Activated CD4-positive, alpha-beta T cell treated with anti-CD3 and anti-CD28 coated beads, Interleukin-2, Interleukin-4, amounts not matched to agents 100 ng/mL and 50 ng/mL, durations not matched to agents 16 hours and 8 hours (primary cell): Measurements from ENCODE around the gene FZR1.
A peak's percentile ranks its signal among the peaks of the same experiment; 100 is the strongest.
"Not testable (repeated sequence)": the region's sequence is repeated elsewhere in the genome, so short reads cannot be mapped to it uniquely, and the experiment has no call there.

Source experiments
- DNase-seq: peaks from one replicate; pipeline ENCODE4 v3.0.0-alpha.2; 2020; ENCODE audit warnings: low spot score

The FZR1 gene

DNA sequence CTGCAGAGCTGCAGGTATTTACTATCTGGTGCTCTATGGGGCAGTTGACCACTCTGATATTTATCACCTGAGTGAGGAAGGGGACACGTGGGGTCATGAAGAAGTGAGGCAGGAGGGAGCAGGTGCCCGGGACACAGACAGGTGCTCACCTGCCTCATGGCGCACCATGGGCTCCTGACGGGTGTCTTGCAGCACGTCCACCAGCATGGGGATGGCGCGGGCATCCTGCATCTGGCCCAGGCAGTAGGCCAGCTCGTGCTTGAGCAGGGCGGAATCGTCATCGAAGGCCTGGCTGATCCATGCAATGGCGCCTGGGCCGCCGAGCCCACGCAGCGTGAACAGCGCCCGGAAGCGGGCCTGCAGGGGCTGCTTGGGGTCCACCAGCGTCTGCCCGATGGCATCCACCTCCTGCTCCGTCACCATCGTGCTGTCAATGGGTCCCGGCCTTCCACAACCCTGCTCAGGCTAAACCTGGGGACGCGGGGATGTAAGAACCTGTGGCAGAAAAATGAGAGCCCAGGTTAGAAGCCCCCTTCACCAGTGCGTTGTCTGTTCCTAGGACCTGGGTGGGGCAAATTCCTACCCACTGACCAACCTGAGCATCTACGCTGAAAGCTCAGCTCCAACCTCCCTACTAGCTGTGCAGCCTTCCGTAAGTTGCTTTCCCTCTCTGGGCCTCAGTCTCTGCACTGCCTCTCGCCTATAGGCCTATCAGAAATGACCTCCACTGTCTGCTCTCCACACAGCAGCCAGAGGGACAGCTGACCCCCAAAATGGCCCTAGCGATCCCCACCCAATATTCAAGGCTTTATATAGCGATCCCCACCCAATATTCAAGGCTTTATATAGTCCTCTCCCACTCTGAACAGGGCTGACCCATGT, 9.5 kb upstream of the FZR1 start:
- no peak for DNase-seq

DNA sequence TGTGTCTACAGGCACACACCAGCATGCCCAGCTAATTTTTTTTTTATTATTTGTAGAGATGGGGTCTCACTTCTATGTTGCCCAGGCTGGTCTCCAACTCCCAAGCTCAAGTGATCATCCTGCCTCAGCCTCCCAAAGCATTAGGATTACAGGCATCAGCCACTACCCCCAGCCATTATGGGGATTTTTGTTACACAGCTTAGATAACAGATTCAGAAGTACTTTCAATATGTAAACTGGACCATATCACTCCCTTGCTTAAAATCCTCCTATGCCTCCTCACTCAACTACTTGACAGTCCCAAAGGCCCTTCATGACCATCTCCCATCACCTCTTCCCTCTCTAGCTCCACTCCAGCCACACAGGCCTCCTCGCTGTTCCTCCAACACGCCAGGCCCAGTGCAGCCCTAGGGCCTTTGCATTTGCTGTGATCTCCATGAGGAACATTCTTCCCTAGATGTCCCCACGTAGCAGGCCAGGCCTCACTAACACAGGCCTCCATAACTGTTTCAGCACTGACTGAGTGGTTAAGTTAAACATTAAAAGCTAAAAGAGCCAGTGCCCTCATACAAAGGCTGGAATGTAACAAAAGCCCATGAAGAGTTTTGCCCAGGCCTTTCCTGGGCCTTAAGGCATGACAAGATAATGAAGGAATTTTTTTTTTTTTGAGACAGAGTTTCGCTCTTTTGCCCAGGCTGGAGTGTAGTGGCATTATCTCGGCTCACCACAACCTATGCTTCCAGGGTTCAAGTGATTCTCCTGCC, 8.2 kb upstream of the FZR1 start:
- no peak for DNase-seq

DNA sequence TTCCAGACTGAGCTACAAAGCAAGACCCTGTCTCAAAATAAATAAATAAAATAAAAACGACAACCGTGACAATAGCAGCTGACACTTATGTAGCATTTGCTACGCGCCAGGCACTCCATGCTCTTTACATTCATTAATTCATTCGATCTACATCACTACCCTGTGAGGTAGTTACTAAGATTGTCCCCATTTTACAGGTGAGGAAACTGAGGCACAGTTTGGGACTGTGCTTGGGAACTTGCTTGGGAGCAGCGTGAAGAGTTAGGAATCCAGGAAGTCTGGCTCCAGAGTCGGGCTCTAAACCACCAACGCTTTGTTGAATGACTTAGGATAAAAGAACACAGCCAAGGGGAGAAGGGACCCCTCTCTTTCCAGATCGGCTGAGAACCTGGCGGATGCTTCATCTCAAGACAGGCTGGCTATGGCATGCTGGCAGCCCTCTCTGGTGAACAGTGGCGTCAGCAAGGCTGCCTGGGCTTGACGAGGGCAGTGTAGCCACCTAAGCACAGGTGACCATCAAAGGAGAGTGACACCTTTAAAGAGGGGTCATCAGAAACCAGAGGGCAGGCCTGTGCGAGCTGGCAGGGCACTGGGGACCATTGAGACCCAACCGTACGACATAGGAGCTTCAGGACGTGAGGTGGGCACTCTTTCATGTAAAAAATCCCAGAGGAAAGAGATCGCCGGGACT, 6.2 kb upstream of the FZR1 start:
- DNase-seq: no peak

DNA sequence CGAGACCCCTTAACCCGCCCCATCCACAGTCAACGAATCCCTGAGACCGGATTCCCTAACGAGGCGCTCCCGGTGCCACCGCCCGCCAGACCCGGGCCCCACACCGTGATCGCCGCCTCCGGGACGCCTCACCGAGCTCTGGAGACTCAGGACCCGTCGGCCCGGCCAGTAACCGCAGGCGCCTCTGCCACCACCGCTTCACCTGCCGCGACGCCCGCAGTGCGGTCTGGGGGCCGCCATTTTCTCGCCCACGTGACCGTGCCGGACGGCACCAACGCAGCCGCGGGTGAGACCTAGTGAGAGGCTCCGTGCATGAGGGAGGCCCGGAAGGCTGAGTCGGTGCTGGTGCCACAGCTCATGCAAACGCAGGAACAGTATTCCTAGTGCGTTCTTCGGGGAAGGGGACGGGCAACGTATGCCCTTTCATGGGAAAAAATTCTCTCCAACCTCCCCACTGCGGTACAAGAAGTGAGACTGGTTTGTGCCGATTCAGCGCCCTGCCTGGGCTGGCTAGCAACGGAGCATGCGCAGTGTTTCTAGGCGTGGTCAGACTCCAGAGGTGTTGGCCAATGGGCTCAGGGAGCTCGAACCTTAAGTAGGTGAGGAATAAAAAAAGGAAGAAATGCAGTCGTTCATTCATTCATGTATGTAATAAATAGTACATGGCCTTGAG, 5.5 kb upstream of the FZR1 start, which contains the start of gene DOHH:
DOHH (minus strand) TSS at position 246 of the 673 bp plus-strand sequence. CDS start 3,860 bp downstream, outside the sequence.
- DNase-seq: peak; percentile 97

DNA sequence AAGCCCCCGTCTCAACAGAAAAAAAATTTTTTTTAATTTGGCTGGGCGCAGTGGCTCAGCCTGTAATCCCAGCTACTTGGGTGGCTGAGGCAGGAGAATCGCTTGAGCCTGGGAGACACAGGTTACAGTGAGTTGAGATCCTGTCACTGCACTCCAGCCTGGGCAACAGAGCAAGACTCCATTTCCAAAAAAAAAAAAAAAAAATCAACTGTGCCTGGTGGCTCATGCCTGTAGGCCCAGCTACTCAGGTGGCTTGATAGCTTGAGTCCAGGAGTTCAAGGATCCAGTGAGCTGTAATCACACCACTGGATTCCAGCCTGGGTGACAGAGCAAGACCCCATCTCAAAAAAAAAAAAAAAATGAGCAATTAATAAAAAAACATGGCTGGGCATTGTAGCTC, 4.3 kb upstream of the FZR1 start:
- no peak for DNase-seq

DNA sequence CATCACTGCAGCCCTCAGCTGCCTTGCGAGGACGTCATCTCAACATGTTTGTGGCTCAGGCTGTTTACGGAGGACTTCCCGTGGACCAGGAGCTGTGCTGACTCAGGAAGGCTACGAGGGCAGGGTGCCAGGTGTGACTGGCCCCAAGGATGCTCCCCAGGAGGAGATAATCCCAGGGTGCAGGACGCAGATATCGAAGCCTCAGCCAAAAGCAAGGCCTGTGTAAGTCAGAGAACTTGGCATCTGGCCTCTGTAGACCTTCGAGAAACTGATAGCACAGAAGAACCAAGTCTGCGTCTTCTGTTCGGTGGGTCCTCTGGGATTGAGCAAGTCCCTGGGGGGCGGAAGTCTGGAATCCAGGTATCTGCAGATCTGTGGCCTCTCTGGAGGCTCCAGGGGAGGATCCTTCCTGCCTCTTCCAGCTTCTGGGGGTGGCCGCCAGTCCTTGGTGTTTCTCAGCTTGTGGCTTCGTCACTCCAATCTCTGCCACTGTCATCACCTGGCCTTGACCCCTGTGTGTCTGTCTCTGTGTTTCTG, 3.0 kb upstream of the FZR1 start:
- no peak for DNase-seq

DNA sequence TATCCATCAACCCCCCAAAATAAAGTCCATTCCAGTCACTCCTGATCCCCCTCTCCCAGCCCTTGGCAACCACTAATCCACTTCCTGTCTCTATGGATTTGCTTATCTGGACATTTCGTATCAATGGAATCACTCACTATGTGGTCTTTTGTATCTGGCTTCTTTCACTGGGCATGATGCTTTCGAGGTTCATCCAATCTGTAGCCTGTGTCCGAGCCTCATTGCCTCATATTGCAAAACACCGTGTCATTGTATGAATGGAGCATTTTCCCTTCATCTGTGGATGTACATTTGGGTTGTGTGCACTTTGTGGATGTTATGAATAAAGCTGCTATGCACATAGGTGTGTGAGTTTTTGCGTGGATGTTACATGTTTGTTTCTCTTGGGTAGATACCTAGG, 1.4 kb upstream of the FZR1 start:
- no peak for DNase-seq

DNA sequence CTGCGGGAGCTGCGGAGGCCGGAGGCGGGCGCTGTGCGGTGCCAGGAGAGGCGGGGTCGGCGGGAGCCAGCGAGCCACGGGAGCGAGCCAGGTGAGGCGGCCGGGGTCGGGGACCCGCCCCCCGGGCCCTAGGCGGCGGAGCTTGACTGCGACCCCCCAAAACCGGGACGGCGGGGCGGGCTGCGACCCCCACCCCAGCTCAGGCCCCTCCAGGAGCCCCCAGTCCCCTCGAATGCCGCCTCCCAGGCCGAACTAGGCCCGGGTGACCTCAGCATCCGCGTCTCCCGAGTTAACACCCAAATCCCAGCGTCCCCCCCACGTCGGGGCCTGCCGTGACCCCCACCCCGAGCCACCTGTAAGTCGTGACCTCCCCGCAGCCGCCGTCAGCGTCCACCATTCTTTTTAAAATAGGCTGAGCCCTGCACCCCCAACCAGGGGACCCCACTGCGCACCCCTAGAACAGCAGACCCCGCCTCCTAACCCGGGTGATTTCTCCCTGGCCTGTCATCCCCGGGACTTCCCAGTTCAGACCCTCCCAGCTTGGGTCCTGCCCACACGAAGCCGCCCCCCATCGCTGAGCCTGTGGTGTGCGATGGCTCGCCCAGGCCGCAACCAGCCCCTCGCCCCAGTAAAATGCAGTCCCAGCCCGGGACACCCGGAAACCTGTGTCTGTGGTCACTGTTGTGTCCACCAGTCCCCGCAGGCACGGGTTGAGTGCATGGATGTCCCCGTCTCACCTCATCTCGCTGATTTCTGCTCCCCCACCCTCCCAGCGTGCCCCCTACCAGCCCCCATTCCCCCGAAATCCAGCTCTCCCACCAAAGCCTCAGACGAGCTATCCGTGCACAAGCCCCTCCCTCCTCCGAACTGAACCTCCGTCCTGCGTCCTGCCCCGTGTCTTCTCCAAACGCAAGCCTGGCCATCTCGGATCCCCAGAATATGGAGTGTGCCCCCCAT, 551 bp downstream of the FZR1 start:
- no peak for DNase-seq

DNA sequence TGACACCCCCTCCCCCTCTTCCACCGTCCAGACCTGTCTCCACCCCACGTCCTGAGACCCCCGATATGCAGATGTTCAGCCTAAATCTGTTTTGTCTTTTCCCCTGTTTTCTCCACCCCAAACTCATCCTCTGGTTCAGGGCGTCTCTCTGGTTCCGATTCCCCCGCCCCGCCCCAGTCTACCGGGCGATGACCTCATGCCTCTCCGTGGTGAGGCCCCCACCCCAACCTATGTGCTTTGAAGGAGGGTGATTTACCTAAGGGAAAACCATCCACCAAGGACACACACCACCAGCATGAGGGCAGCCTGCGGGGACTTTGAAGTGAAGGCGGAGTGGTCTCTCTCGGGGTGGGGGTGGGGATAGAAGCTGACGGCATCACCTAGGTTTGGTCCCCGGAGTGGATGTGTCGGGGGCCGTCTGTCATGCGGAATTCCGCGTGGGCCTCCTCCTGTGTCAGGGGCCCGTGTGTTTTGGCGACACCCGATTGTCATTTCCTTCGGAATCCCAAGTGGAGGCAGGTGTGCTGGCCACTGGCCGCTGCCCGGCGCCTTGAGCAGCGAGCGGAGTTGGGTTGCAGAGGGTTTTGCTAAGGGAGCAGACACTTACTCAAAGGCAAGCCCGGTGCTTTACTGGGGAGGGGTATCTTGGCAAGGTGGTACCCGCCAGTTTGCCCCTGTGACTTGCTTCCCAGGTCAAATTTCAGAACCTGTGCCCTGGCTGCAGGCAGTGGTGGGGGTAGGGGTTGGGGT, 1.4 kb downstream of the FZR1 start:
- no peak for DNase-seq

DNA sequence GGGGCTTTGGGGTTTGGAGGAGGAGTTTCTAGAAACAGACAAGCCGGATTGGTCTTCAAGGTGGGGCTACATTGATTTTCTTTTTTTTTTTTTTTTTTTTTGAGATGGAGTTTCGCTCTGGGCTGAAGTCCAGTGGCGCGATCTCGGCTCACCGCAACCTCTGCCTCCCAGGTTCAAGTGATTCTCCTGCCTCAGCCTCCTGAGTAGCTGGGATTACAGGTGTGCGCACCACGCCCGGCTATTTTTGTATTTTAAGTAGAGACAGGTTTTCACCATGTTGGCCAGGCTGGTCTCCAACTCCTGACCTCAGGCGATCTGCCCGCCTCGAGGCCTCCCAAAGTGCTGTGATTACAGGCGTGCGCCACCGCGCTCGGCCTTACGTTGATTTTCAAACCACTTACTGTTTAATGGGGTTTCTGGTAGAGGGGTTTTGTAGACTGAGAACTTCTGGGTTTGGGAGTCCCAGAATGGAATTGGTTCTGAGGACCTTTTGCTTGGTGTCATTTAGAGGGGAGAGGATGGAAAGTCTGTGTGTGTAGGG, 2.1 kb downstream of the FZR1 start:
- not testable (repeated sequence) for DNase-seq

DNA sequence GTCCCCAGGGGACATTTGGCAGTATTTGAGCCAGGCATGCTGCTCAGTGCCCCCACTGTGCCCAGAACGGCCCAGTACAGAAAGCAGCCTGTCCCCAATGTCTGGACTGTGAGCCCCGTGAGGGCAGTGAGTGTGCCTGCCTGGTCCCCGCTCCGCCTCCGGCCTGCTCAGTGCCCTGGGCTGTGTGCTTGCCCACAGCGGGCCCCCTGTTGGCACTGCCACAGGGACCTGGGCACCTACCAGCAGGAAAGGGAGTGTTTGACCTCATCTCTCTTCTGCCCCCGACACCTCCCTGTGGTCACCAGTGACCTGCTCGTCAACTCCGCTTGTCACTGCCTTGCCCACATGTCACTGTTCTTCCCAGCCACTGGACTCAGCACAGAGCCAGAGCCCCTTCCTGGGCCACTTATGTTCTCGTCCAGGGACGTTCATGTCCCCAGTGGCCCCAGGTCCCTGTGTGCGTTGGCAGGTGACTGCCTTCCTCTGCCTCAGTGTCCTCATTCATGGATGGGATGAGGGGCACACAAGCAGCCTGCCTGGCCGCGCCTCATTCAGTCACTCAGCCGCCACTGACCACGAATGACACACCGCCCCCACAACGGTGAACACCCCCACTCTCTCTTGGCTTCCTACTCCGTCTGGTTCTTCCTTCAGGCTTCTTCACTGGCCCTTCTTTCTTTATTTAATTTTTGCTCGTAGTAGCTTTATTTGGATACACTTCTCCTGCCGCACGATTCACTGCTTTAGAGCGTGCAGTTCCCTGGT, 2.8 kb downstream of the FZR1 start:
- DNase-seq: no peak

DNA sequence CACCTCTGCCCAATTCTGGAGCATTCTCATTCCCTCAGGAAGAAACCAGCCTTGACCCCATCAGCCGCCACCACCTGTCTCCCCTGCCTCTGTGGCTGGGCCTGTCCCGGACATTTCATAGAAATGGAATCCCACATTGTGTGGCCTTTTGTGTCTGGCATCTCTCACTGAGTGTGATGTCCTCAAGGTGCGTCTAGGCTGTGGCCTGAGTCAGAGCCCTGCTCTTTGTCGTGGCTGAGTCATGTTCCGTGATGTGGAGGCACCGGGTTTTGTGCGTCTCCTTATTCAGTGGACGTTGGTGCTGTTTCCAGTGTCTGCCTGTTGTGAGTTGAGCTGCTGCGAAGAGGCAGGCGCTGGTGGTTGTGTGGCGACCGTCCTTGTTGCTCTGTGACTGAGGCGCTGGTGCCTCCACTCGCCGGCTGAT, 3.5 kb downstream of the FZR1 start:
- DNase-seq: no peak

DNA sequence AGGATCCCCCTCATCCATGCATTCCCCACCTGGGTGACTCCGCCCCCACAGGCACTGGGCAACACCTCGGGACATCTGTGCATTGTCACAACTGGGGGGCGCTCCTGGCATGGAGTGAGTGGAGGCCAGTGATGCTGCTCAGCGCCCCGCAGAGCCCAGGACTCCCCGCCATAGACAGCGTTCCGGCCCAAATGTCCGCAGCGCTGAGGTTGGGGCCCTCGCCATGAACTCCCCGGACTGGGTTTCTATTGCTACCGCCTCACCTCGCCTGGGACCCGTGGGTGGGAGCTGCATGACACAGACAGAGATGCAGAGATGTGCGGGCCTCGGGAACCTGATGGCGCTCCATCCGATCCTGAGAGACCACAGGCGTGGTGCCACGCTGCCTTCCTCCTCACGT, 4.6 kb downstream of the FZR1 start:
- DNase-seq: no peak

DNA sequence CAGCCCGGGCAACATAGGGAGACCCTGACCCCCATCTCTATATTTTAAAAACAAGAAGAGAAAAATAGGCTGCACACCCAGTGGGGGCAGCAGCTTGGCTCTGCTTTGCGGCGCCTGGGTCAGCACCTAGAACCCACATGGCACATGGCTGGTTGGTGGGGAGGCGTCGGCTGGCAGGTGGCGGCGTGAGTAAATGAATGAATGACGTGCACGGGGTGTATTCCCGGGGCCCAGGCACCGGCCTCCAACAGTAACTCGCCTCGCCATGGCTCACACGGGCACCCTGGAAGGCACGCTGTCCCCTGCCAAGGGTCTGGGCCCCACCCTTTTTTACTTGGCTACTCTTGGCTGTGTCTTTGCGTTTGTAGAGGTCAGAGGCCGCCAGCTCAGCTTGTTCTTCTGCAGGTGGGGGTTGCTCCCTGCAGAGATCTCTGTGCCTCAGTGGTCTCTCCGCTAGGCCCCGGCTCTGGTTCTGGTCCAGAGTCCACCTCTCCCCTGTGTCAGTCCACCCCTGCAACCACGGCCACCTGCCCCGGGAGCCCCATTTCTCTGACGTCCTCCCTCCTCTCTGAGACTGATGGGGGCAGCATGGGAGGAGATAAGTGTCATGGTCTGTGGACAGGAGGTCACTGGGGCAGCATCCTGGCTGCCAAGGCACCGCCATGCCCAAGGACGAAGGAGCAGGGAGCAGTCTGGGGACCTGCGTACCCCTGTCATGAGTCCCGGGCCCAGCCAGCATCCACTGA, 5.6 kb downstream of the FZR1 start:
- DNase-seq: no peak

DNA sequence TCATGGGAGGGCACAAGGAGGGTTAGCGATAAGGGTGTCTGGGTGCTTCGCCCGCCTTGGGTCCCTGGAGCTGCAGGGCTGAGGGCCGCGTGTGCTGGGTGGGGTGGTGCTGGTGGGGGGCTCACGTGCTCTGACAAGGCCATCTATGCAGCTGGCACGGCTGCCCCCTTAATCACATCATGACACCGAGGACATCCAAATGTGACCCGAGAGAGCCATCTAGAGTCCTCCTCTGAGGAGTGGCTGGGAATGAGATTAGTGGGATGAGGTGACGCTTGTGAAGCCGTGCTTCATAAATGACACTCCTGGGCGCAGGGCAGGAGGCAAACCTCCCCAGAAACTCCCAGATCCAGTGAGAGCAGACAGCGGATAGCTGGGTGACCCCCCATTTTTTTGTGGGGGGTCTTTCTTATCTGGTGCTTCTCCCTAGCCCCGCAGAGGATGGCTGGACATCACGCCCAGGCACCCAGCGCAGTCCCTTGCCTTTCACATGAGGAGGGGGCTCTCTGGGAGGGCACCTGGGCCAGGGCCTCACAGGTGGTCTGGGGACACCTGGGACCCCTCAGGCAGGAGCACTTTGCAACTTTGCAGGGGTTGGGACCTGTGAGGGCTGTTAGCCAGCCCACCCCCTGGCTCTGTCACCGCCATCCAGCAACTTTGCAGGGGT, 6.6 kb downstream of the FZR1 start:
- no peak for DNase-seq

DNA sequence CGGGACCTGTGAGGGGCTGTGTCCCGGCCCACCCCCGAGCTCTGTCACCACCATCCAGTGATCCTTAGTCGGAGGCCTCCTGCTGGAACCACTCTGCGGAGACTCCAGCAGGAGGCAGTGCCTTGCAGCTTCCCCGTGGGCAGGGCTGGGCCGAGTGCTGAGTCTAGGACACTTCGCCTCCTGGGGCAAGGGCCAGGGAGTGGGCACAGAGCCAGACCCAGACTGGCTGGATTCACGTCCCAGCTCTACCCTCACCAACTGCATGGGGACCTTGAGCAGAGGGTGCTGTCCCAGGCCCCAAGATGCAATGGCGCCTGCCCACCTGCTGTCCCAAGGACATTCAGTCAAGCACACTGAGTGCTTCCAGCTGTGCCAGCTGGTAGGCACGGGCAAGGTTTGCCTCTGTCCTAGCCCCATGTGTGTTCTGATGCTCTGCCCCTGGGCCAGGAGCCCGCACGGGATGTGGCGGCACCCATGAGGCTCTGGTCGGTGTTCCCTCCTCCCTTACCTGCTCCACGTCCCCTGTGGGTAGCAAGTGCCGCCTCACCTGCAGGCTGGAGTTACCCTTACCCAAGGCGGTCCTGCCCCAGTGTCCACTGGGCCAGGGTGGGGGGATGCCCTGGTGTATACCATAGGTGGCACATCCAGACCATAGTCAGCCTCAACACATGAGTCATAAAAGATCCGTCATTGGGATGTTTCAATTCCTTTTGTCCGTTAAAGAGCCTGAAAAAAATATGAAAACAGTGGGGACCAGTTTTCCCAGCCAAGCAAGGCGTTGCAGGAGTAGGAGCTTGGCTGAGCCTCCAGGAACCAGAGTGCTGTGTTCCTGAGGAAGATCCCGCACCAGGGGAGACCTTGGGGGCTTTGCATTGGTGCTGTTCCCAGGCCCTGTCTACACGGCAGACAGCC, 7.4 kb downstream of the FZR1 start:
- DNase-seq: no peak
